GM23338 (cell line): ENCODE data around the gene SIK2. TPM values are rescaled to one million over a fixed set of nuclear protein-coding genes. Genes with fewer than 3 reads are reported as not detected.

ENCODE experiments used
- ATAC-seq: fragments of 200-7000 bp; cut with Tn5 transposase; 3 replicates; pipeline ENCODE4 v1.9.1; 2020
- DNase-seq: peaks from one replicate; pipeline ENCODE4 v3.0.0-alpha.2; 2015; ENCODE audit warnings: low spot score
- H2AFZ ChIP-seq: fragments of 200-600 bp; sonication (generic); 2 replicates; pipeline ENCODE4 v1.8.0; 2016; ENCODE audit warnings: antibody characterized with exemption, mild to moderate bottlenecking, moderate library complexity
- H3F3A ChIP-seq: fragments of 200-600 bp; sonication (generic); replicated peaks from 2 replicates; pipeline ENCODE4 v1.8.0; 2017; ENCODE audit warnings: antibody characterized with exemption, mixed run types, low read depth
- H3K27ac ChIP-seq: fragments of 200-600 bp; sonication (generic); 2 replicates; pipeline ENCODE4 v1.6.1; 2016; ENCODE audit warnings: low read depth
- H3K27me3 ChIP-seq: fragments of 200-600 bp; sonication (generic); 2 replicates; pipeline ENCODE4 v1.8.0; 2016; ENCODE audit warnings: mild to moderate bottlenecking, mixed run types, moderate library complexity; ENCODE audit not compliant: insufficient read depth
- H3K36me3 ChIP-seq: fragments of 200-600 bp; sonication (generic); 2 replicates; pipeline ENCODE4 v1.8.0; 2016; ENCODE audit warnings: mild to moderate bottlenecking; ENCODE audit not compliant: insufficient read depth
- H3K4me1 ChIP-seq: fragments of 200-600 bp; sonication (generic); 2 replicates; pipeline ENCODE4 v1.8.0; 2016; ENCODE audit warnings: mild to moderate bottlenecking, moderate library complexity; ENCODE audit not compliant: insufficient read depth
- H3K4me2 ChIP-seq: fragments of 200-600 bp; sonication (generic); 2 replicates; pipeline ENCODE4 v1.7.1; 2017; ENCODE audit warnings: mixed run types
- H3K4me3 ChIP-seq: fragments of 200-600 bp; sonication (generic); 2 replicates; pipeline ENCODE4 v1.6.1; 2016; ENCODE audit warnings: mixed run types
- H3K79me2 ChIP-seq: fragments of 200-600 bp; sonication (generic); replicated peaks from 2 replicates; pipeline ENCODE4 v1.8.0; 2017; ENCODE audit warnings: mild to moderate bottlenecking; ENCODE audit not compliant: insufficient read depth
- H3K9me2 ChIP-seq: fragments of 200-600 bp; sonication (generic); 2 replicates; pipeline ENCODE4 v1.8.0; 2017; ENCODE audit not compliant: insufficient read depth
- H4K20me1 ChIP-seq: fragments of 200-600 bp; sonication (generic); replicated peaks from 2 replicates; pipeline ENCODE4 v1.8.0; 2017; ENCODE audit warnings: mild to moderate bottlenecking; ENCODE audit not compliant: insufficient read depth
- H3K27ac Mint-ChIP-seq: 2 replicates; pipeline ENCODE4 v1.8.0; 2020; ENCODE audit warnings: inconsistent platforms, mild to moderate bottlenecking, moderate library complexity, mixed read lengths
- H3K27me3 Mint-ChIP-seq: 3 replicates; pipeline ENCODE4 v1.8.0; 2022; ENCODE audit warnings: low read depth, mild to moderate bottlenecking, moderate library complexity, mixed read lengths, inconsistent platforms; ENCODE audit not compliant: insufficient read depth, poor library complexity
- H3K36me3 Mint-ChIP-seq: 3 replicates; pipeline ENCODE4 v1.8.0; 2021; ENCODE audit warnings: low read depth, mild to moderate bottlenecking, inconsistent platforms, moderate library complexity, mixed read lengths
- H3K4me1 Mint-ChIP-seq: 3 replicates; pipeline ENCODE4 v1.8.0; 2020; ENCODE audit warnings: mild to moderate bottlenecking, inconsistent platforms, mixed read lengths
- H3K4me3 Mint-ChIP-seq: 3 replicates; pipeline ENCODE4 v1.8.0; 2021; ENCODE audit warnings: moderate library complexity, mild to moderate bottlenecking, inconsistent platforms, mixed read lengths
- H3K9me3 Mint-ChIP-seq: 3 replicates; pipeline ENCODE4 v1.8.0; 2020; ENCODE audit warnings: moderate library complexity, mild to moderate bottlenecking, inconsistent platforms, mixed read lengths
- EZH2phosphoT487 ChIP-seq: fragments of 200-600 bp; sonication (generic); IDR thresholded peaks from one replicate; pipeline ENCODE4 v1.8.1; 2018; ENCODE audit warnings: antibody characterized with exemption; ENCODE audit not compliant: unreplicated experiment
- JUNB ChIP-seq: IDR thresholded peaks from one replicate; pipeline ENCODE4 v1.6.1; 2016; ENCODE audit warnings: antibody characterized with exemption; ENCODE audit not compliant: unreplicated experiment
- POLR2AphosphoS5 ChIP-seq: IDR thresholded peaks from 2 replicates; pipeline ENCODE4 v1.6.1; 2016; ENCODE audit warnings: antibody characterized with exemption, low read depth
- STAT1 ChIP-seq: IDR thresholded peaks from one replicate; pipeline ENCODE4 v1.6.1; 2016; ENCODE audit warnings: antibody characterized with exemption; ENCODE audit not compliant: unreplicated experiment
- ZNF462 ChIP-seq: fragments of 250-450 bp; sonication (Bioruptor Pico); IDR thresholded peaks from 2 replicates; pipeline ENCODE4 v1.5.0; 2020; ENCODE audit warnings: mild to moderate bottlenecking, moderate library complexity
- polyA plus RNA-seq: library from polyadenylated mRNA; unstranded; fragments of >200 nt; fragmentation: Nextera tagmentation; extraction: Ambion mirVana; gene quantifications from 2 replicates; pipeline ENCODE4 v1.2.1, GENCODE V29; 2016
- total RNA-seq: library from RNA; depleted of rRNA; stranded (reverse); fragments of >200 nt; shearing (Covaris generic); gene quantifications from 2 replicates; pipeline ENCODE4 v1.2.3, GENCODE V29; 2014

Gene SIK2
- total and polyA plus RNA-seq, 2 experiments from 2014 or later = 2.3 to 6.7 TPM

GRCh38 chr11:111629499-111629898 lies 27.2 kb downstream of the SIK2 start (continued):
- TF ChIP-seq ZNF462 (CRISPR knock-in tag) = no peak

GRCh38 chr11:111631024-111631665 lies 28.9 kb downstream of the SIK2 start:
- Mint-ChIP-seq H3K36me3 (no peaks in the 10 kb centered on the region), H3K27me3 (no peaks in the 10 kb centered on the region), H3K9me3 (no peaks in the 10 kb centered on the region), H3K4me3 (no peak overlapping the region), H3K4me1 (peaks cover 15% of the 10 kb centered on the region), H3K27ac (no peak overlapping the region)
- no peaks in the 10 kb centered on the region for H4K20me1 ChIP-seq
- no peak overlapping the region for H2AFZ ChIP-seq
- no peaks in the 10 kb centered on the region for H3K9me2 ChIP-seq
- H3K4me3 ChIP-seq = no peak overlapping the region
- no peak for TF ChIP-seq STAT1
- no peak for TF ChIP-seq EZH2phosphoT487
- no peak for TF ChIP-seq POLR2AphosphoS5
- TF ChIP-seq JUNB = no peak
- H3K4me1 ChIP-seq = no peaks in the 10 kb centered on the region
- no peaks in the 10 kb centered on the region for H3K27me3 ChIP-seq
- H3F3A ChIP-seq = no peaks in the 10 kb centered on the region
- H3K79me2 ChIP-seq = no peaks in the 10 kb centered on the region
- H3K36me3 ChIP-seq = no peaks in the 10 kb centered on the region
- no peak overlapping the region for H3K27ac ChIP-seq
- H3K4me2 ChIP-seq = no peak overlapping the region
- ATAC-seq = no peak
- no peak for DNase-seq
